ENCODE results near the gene ADCY3. TPM values are rescaled to one million over a fixed set of nuclear protein-coding genes. Genes with fewer than 3 reads are reported as not detected.

ADCY3 gene
- total RNA-seq, 2 experiments from 2014 or later, result 52.9 to 62.7 TPM

DNA sequence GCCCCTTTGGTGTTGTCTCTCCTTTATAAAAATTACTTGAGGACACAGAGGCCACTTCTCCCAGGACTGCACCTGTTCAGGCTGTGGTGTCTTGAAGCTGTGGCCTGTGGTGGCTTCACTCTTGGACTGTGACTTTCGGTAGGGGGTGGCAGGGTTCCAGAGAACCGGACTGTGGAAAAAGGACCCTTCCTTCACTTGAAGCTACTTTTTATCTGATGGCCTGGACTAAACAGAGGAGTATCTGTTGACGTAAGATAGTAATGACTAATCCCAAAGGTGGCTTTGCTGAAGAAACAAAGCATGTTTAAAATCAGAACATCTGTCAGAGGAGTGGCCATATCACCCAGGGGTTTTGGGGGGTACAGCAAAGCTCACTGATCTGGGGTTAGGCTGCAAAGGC is 66.0 kb downstream of the ADCY3 start:
- Mint-ChIP-seq H3K4me3 (no peak overlapping the region), H3K9me3 (ENCODE audit: insufficient read depth) (no peaks in the 10 kb centered on the region), H3K36me3 (ENCODE audit: low read depth) (peaks cover 3% of the 10 kb centered on the region), H3K27me3 (ENCODE audit: low read depth) (no peaks in the 10 kb centered on the region), H3K4me1 (ENCODE audit: low read depth) (peaks cover 2% of the 10 kb centered on the region), H3K27ac (no peak overlapping the region)
- ChIA-PET CTCF (no interaction called here), POLR2A (interaction anchor here (0.5 kb wide), 1 partner anchor 15 kb away, joined by 3 read pairs; no protein-coding TSS in a partner anchor)
- DNase-seq (no peak), ATAC-seq (no peak)

DNA sequence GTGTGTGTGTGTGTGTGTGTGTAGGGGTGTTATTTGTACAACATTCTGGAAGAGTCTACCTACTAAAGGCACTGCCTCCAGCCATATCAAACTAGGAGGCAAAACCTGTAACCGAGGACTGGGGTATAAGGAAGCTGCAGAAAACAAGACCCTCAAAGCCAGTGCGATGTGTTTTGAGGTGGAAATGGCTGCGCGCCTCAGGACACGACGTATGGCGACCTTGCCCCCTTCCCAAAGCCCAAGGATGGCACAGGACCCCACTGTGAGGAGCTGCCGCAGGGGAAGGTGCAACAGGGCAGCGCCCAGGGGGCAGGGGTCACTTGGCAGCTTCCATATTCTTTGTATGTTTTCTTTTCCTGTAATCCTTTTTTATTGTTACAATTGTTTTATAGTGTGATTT is 67.0 kb downstream of the ADCY3 start:
- Mint-ChIP-seq H3K4me3 (no peak overlapping the region), H3K27me3 (ENCODE audit: low read depth) (no peaks in the 10 kb centered on the region), H3K4me1 (ENCODE audit: low read depth) (peaks cover 2% of the 10 kb centered on the region), H3K9me3 (ENCODE audit: insufficient read depth) (no peaks in the 10 kb centered on the region), H3K36me3 (ENCODE audit: low read depth) (peaks cover 4% of the 10 kb centered on the region), H3K27ac (no peak overlapping the region)
- DNase-seq (no peak), ATAC-seq (no peak)
- CTCF ChIA-PET, result interaction anchor here (0.7 kb wide), 1 partner anchor 710 kb away, joined by 3 read pairs; no protein-coding TSS in a partner anchor
- POLR2A ChIA-PET, result no interaction called here

DNA sequence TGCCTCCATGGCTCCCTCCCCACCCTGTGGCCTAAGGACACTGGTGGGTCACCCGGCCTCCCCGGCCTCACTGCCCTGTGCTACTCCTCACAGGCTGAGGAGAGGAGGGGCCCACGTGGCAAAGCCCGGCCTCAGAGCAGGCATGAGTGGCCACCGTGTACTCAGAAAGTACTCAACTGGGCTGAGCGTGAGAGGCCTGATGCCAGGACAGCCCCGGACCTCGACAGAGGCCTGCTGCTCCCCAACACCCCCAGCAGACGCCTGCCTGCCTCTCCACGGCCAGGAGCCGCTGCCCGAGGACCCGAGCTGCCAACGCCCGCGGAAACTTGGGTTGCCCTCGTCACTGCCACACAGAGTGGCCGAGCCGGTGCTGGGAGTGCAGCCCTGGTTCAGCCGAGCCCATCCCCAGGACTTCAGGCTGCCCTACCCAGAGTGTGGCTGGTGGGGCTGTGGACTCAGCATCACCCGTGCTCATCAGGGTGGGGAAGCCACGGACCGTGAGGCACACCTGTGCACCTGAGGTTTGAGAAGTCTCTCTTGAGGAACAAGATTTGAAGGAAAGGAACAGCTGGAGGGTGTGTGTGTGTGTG is 67.5 kb downstream of the ADCY3 start:
- Mint-ChIP-seq H3K4me1 (ENCODE audit: low read depth) (peaks cover 2% of the 10 kb centered on the region), H3K4me3 (no peak overlapping the region), H3K9me3 (ENCODE audit: insufficient read depth) (no peaks in the 10 kb centered on the region), H3K27me3 (ENCODE audit: low read depth) (no peaks in the 10 kb centered on the region), H3K36me3 (ENCODE audit: low read depth) (peaks cover 4% of the 10 kb centered on the region), H3K27ac (no peak overlapping the region)
- ATAC-seq (no peak), DNase-seq (no peak)
- POLR2A ChIA-PET, result no interaction called here
- CTCF ChIA-PET, result no interaction called here

DNA sequence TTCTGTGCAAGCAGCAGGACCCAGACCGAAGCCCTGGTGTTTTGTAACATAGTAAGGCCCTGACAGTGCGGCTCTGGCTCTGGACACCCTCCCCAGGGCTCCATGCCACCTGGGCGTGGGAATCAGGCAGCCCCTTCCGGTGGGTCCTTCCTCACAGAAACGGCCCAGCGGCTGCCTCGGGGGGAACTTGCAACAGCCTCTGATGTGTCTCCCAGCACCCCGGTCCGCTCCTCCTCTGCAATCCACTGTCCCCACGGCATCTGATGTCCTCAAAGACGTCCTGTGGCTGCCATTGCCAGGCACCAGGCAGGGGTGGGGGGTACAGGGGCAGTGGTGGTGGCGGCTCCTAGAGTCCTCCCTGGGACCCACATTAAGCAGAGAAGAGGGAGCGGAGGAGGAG is 68.0 kb downstream of the ADCY3 start:
- DNase-seq (no peak), ATAC-seq (no peak)
- CTCF ChIA-PET, result no interaction called here
- Mint-ChIP-seq H3K27me3 (ENCODE audit: low read depth) (no peaks in the 10 kb centered on the region), H3K9me3 (ENCODE audit: insufficient read depth) (no peaks in the 10 kb centered on the region), H3K27ac (no peak overlapping the region), H3K4me3 (no peak overlapping the region), H3K4me1 (ENCODE audit: low read depth) (peaks cover 2% of the 10 kb centered on the region), H3K36me3 (ENCODE audit: low read depth) (peaks cover 7% of the 10 kb centered on the region)
- POLR2A ChIA-PET, result no interaction called here

DNA sequence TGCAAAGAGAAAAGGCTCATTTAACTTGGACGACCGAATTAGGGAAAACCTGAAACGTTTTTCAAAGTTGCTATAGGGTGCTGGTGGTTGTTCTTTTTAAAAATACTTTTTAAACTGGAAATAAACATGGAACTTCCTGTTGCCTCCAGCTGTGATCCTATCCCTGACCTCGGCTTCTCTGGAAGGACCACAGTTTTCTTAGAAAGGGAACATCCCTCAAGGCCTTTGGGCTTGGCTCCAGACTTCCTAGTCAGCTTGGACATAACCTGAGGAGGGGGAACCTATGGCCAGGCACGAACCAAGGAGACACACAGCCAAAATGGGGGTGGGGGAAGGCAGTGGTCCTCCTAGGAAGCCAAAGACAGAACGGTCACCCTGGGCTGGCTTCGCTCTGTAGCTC is 69.1 kb downstream of the ADCY3 start:
- Mint-ChIP-seq H3K27me3 (ENCODE audit: low read depth) (no peaks in the 10 kb centered on the region), H3K4me1 (ENCODE audit: low read depth) (peaks cover 2% of the 10 kb centered on the region), H3K27ac (no peak overlapping the region), H3K4me3 (no peak overlapping the region), H3K36me3 (ENCODE audit: low read depth) (peaks cover 10% of the 10 kb centered on the region), H3K9me3 (ENCODE audit: insufficient read depth) (no peaks in the 10 kb centered on the region)
- ChIA-PET POLR2A (no interaction called here), CTCF (no interaction called here)
- ATAC-seq (no peak), DNase-seq (no peak)

DNA sequence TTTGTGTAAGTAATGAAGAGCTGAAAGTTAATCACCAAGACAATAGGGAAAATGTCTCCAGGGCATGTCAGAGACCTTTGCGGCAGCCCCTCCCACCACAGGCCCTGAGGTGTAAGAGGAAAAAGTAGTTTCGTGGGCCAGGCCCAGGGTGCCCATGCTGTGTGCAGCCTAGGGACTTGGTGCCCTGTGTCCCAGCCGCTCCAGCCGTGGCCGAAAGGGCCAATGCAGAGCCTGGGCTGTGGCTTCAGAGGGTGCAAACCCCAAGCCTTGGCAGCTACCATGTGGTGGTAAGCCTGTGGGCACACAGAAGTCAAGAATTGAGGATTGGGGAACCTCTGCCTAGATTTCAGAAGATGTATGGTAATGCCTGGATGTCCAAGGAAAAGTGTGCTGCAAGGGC is 74.3 kb downstream of the ADCY3 start:
- CTCF ChIA-PET, result no interaction called here
- H3K36me3 Mint-ChIP-seq (ENCODE audit: low read depth), result peaks cover 15% of the 10 kb centered on the region

DNA sequence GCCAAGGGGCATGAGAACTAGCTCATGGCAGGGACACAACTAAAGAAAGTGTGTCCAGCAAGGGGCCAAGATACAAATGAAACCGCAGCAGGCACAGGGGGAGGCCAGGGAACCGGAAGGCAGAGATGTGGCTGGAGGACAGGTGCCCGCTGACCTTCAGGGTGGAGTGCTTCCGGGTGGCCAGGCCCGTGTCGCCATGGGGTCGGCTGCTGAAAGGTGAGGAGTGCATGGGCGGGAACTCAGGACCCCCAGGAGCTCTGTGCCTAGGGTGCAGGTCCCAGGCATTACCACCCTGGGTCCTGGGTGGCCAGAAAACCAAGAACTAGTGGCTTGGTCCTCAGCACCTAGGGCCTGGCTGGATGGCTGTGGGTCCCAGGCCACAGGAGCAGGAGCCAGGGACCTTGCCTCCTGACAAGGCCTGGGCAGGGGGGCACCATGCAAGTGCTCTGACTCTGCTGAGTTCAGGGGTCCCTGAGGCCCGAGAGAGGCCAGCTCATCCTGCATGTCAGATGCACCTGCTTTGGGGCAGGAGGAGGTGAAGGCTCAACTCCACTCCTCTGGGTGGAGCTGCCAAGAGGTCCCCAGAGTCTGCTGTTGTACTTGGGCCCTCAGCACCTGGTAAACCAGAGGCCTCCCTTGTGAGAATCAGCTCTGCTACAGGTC is 75.9 kb downstream of the ADCY3 start:
- DNase-seq (no peak), ATAC-seq (no peak)
- CTCF ChIA-PET, result no interaction called here
- Mint-ChIP-seq H3K27ac (no peak overlapping the region), H3K27me3 (ENCODE audit: low read depth) (no peaks in the 10 kb centered on the region), H3K4me3 (no peak overlapping the region), H3K4me1 (ENCODE audit: low read depth) (no peaks in the 10 kb centered on the region), H3K9me3 (ENCODE audit: insufficient read depth) (no peaks in the 10 kb centered on the region), H3K36me3 (ENCODE audit: low read depth) (peaks cover 16% of the 10 kb centered on the region)
- POLR2A ChIA-PET, result no interaction called here

More for the DNA sequence above, 74.3 kb downstream of the ADCY3 start:
- H3K27me3 Mint-ChIP-seq (ENCODE audit: low read depth), result no peaks in the 10 kb centered on the region
- H3K27ac Mint-ChIP-seq, result no peak overlapping the region
- H3K9me3 Mint-ChIP-seq (ENCODE audit: insufficient read depth), result no peaks in the 10 kb centered on the region
- DNase-seq (no peak), ATAC-seq (no peak)
- H3K4me3 Mint-ChIP-seq, result no peak overlapping the region
- H3K4me1 Mint-ChIP-seq (ENCODE audit: low read depth), result no peaks in the 10 kb centered on the region
- POLR2A ChIA-PET, result no interaction called here

DNA sequence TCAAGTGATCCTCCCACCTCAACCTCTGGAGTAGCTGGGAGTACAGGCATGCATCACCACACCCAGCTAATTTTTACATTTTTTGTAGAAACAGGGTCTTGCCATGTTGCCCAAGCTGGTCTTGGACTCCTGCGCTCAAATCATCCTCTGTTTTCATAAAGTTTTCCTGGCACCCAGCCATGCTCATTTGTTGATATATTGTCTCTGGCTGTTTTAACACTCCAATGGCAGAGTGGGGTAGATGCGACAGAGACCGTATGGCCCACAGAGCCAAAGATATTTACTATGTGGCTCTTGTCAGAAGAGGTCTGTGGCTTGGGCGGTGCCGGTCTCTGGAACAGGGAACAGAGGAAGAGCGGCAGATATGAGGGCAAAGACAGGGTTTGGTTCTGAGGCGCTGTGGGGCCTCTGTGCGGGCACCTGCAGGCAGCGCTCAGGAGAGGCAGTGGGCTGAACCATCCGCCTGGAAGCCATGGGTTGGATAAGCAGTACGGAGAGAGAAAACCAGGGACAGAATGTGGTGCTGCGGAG is 76.6 kb downstream of the ADCY3 start:
- no peak overlapping the region for H3K27ac Mint-ChIP-seq
- CTCF ChIA-PET, result no interaction called here
- DNase-seq, result no peak

DNA sequence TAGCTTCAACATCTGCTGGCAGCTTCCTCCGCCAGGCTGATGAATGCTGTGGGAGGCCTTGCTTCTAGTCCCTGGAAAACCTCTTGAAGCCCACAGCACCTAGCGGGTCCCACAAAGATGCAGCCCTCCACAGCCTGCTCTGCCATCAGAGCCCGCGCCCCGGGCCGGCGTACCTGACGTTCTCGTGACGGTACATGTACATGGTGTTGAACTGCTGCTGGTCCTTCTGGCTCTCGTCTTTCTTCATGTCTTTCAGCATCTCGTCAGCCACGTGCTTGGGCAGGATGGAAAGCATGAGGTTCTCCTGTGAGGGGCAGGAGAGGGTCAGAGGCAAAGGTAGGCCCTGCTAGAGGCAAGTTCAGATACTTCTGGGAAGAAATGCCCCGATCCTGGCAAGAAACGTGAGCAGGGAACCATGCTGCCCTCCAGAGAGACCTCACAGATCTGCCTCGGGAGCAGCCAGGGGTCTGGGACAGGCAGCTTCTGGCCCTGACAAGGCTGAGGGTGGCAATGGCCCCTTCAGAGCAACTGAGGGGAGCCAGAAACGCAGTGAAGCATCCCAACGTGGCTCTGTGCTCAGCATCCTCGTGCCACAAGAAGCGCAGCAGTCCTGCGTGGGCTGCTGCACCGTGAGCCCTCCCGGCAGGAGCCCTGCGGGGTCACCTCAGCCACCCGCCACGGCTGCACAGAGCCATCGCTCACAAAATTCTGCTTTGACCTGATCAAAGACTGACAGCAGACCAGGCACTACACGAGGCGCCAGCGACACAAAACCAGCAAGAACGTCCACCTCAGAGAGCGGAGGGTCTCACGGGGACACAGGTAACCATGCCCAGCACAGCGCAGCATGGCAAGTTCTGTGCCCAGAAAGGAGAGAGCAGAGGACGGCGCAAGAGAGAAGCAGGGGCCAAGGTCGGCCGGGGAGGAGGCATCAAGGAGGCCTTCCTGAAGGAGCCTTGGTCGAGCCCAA is 77.7 kb downstream of the ADCY3 start:
- Mint-ChIP-seq H3K36me3 (ENCODE audit: low read depth) (peaks cover 12% of the 10 kb centered on the region), H3K27ac (no peak overlapping the region), H3K9me3 (ENCODE audit: insufficient read depth) (no peaks in the 10 kb centered on the region), H3K27me3 (ENCODE audit: low read depth) (no peaks in the 10 kb centered on the region), H3K4me3 (no peak overlapping the region), H3K4me1 (ENCODE audit: low read depth) (no peaks in the 10 kb centered on the region)
- ATAC-seq, result no peak
- no peak for DNase-seq
- ChIA-PET POLR2A (no interaction called here), CTCF (no interaction called here)

More for the DNA sequence above, 76.6 kb downstream of the ADCY3 start:
- ATAC-seq, result no peak
- POLR2A ChIA-PET, result no interaction called here
- Mint-ChIP-seq H3K36me3 (ENCODE audit: low read depth) (peaks cover 13% of the 10 kb centered on the region), H3K4me1 (ENCODE audit: low read depth) (no peaks in the 10 kb centered on the region), H3K27me3 (ENCODE audit: low read depth) (no peaks in the 10 kb centered on the region), H3K9me3 (ENCODE audit: insufficient read depth) (no peaks in the 10 kb centered on the region), H3K4me3 (no peak overlapping the region)

DNA sequence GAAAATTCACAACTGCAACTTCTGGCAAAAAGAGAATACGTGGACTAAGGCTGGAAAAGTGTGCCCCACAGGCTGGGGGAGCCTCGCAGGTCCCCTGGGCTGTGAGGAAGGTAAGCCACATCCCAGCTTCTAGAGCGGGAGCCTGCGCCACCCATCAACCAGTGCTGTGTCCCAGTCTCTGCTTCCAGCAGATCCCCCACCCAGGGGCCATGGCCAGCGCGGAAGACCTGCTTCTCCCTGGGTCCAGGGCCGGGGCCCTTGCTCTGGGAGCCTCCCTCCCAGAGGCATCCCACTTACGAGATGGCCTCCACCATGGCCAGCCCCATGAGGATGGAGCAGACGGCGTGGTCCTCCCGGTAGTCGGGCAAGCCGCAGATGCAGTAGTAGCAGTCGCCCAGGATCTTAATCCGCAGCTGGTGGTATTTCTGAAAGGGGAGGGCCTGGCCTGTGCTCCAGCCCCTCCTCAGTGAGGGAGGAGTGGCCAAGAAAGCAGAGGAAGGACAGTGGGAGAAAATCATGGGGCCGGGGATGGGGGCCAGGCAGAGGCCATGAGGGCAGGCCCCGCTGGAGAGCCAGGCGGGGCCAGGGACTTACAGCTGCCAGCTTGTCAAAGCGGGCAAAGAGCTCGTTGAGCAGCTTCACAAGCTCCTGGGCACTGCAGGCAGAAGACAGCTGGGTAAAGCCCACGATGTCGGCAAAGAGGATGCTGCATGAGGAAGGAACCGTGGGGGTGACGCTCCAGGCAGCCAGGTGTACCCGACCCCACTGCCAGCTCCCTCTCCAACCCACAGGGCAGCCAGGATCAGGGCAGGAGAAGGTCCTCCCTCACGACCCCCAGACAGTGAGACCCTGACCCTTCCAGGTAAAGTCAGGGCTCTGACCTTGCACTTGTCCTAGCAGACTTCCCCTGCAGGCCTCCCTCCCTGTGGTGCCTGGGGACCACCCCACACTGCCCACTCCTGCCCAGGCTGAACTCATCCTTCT is 78.8 kb downstream of the ADCY3 start:
- peak; percentile 21 for ATAC-seq
- Mint-ChIP-seq H3K36me3 (ENCODE audit: low read depth) (peaks cover 7% of the 10 kb centered on the region), H3K9me3 (ENCODE audit: insufficient read depth) (no peaks in the 10 kb centered on the region), H3K4me3 (no peak overlapping the region), H3K27ac (no peak overlapping the region), H3K27me3 (ENCODE audit: low read depth) (no peaks in the 10 kb centered on the region), H3K4me1 (ENCODE audit: low read depth) (no peaks in the 10 kb centered on the region)
- DNase-seq, result no peak
- ChIA-PET POLR2A (interaction anchor here (0.5 kb wide), 1 partner anchor 295 kb away, joined by 3 read pairs; no protein-coding TSS in a partner anchor), CTCF (no interaction called here)

DNA sequence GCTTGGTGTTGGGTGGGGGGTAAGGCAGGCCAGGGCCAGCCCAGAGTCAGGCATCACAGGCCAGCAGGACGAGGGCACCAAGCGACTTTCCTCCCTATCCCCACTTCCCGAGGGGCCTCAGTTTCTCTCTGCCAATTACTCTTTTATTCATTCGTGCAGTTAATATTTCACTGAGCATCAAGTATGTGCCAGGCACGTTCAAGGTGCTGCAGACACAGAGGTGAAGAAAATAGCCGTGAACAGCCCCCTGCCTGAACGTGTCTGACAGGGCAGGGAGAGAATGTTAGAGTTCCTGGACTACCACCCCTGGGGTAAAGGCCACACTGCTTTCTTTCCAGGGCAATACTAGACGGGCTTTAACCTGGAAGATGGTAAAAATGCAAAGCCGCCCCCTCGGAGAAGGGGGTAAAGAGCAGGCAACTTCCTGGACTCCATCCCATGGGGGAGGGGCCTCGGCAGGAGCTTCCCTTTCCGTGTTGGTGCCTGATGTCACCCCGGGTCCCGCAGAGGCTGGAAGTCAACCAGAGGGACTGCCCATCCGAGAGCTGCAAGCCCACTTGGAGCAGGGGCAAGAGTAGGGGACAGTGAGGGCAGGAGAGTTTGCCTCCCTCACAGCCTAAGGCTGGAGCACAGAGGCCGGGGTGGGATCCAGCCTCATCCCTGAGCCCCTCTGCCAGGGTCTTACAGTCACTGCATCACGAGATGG is 79.7 kb downstream of the ADCY3 start:
- DNase-seq (no peak), ATAC-seq (no peak)
- H3K27me3 Mint-ChIP-seq (ENCODE audit: low read depth), result no peaks in the 10 kb centered on the region
- H3K27ac Mint-ChIP-seq, result no peak overlapping the region
- CTCF ChIA-PET, result no interaction called here
- no peak overlapping the region for H3K4me3 Mint-ChIP-seq
- peaks cover 9% of the 10 kb centered on the region for H3K36me3 Mint-ChIP-seq (ENCODE audit: low read depth)
- no peaks in the 10 kb centered on the region for H3K9me3 Mint-ChIP-seq (ENCODE audit: insufficient read depth)
- no peaks in the 10 kb centered on the region for H3K4me1 Mint-ChIP-seq (ENCODE audit: low read depth)
- POLR2A ChIA-PET, result interaction anchor here (0.5 kb wide), 1 partner anchor 294 kb away, joined by 3 read pairs; no protein-coding TSS in a partner anchor
